Measurements from ENCODE around the gene TDRD3.

Gene TDRD3

DNA sequence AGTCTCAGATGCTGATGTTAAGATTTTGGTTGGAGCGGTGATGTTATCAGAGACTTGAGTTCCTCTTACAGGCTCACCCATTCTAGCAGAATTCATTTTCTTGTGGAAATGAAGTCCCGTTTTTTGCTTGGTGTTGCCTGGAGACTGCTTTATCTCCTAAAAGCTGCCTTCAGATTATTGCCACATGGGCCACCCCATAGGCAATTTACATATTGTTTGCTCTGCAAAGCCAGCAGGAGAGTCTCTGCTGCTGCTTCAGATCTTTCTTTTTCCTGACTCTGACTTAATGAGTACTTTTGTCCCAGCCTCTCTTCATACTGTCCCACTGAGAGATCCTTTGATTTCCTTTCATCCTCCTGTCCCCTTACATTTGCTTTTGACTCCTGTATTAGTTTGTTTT is 114.6 kb downstream of the TDRD3 start:
- no peak overlapping the region for H3K9ac ChIP-seq (ENCODE audit: low read length in 2 of 2)
- H3K27me3 ChIP-seq (ENCODE audit: control insufficient read depth in 1 of 2, insufficient read depth in 2 of 2, low read length in 2 of 2): no peaks in the 10 kb centered on the region
- peaks cover 6 to 9% of the 10 kb centered on the region in 2 donors for H3K36me3 ChIP-seq (ENCODE audit: control insufficient read depth in 2 of 2, insufficient read depth in 2 of 2, low read length in 2 of 2)
- H3K4me3 ChIP-seq (ENCODE audit: low read length in 2 of 2): no peak overlapping the region
- H3K4me1 ChIP-seq (ENCODE audit: control insufficient read depth, insufficient read depth, low read length): no peaks in the 10 kb centered on the region
- H3K9me3 ChIP-seq (ENCODE audit: control insufficient read depth in 2 of 2, low read length in 2 of 2): no peaks in the 10 kb centered on the region
- no peak overlapping the region for H3K27ac ChIP-seq (ENCODE audit: low read length)

GRCh38 chr13:60514891-60515290 is 117.9 kb downstream of the TDRD3 start:
- Histone ChIP-seq H3K36me3 (ENCODE audit: control insufficient read depth in 2 of 2, insufficient read depth in 2 of 2, low read length in 2 of 2) (peaks cover 6 to 7% of the 10 kb centered on the region in 2 donors), H3K9ac (ENCODE audit: low read length in 2 of 2) (no peak overlapping the region), H3K27ac (ENCODE audit: low read length) (no peak overlapping the region), H3K4me1 (ENCODE audit: control insufficient read depth, insufficient read depth, low read length) (no peaks in the 10 kb centered on the region), H3K27me3 (ENCODE audit: control insufficient read depth in 1 of 2, insufficient read depth in 2 of 2, low read length in 2 of 2) (no peaks in the 10 kb centered on the region), H3K4me3 (ENCODE audit: low read length in 2 of 2) (no peak overlapping the region), H3K9me3 (ENCODE audit: control insufficient read depth in 2 of 2, low read length in 2 of 2) (no peaks in the 10 kb centered on the region)

DNA sequence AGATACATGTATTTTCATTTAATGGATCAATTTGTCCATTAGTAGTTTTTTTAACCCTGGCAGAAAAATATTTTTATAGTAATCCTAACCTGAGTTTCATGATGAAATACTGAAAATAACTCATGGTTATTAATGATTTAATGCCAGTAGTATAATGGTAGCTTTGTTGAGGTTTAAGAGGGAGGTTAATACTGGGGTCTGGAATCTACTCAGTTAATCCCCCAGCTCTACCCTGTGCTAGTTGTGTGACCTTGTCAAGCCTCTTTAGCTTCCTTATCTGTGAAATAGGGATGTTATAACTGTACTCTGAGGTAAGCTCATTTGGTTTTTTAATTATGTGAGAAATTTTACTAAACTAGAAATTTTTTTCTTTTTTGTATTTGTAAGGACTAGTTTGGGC is 122.5 kb downstream of the TDRD3 start:
- no peak overlapping the region for H3K27ac ChIP-seq (ENCODE audit: low read length)
- H3K36me3 ChIP-seq (ENCODE audit: control insufficient read depth in 2 of 2, insufficient read depth in 2 of 2, low read length in 2 of 2): peaks cover 0 to 5% of the 10 kb centered on the region in 2 donors
- no peaks in the 10 kb centered on the region for H3K9me3 ChIP-seq (ENCODE audit: control insufficient read depth in 2 of 2, low read length in 2 of 2)
- no peaks in the 10 kb centered on the region for H3K27me3 ChIP-seq (ENCODE audit: control insufficient read depth in 1 of 2, insufficient read depth in 2 of 2, low read length in 2 of 2)
- no peaks in the 10 kb centered on the region for H3K4me1 ChIP-seq (ENCODE audit: control insufficient read depth, insufficient read depth, low read length)
- no peak overlapping the region for H3K9ac ChIP-seq (ENCODE audit: low read length in 2 of 2)
- H3K4me3 ChIP-seq (ENCODE audit: low read length in 2 of 2): no peak overlapping the region

- no peak overlapping the region for H3K9ac ChIP-seq (ENCODE audit: low read length in 2 of 2)
- H3K9me3 ChIP-seq (ENCODE audit: control insufficient read depth in 2 of 2, low read length in 2 of 2): no peaks in the 10 kb centered on the region
- peaks cover 0 to 2% of the 10 kb centered on the region in 2 donors for H3K36me3 ChIP-seq (ENCODE audit: control insufficient read depth in 2 of 2, insufficient read depth in 2 of 2, low read length in 2 of 2)
- H3K27me3 ChIP-seq (ENCODE audit: control insufficient read depth in 1 of 2, insufficient read depth in 2 of 2, low read length in 2 of 2): no peaks in the 10 kb centered on the region
- H3K27ac ChIP-seq (ENCODE audit: low read length): no peak overlapping the region
- no peaks in the 10 kb centered on the region for H3K4me1 ChIP-seq (ENCODE audit: control insufficient read depth, insufficient read depth, low read length)
- H3K4me3 ChIP-seq (ENCODE audit: low read length in 2 of 2): no peak overlapping the region
These were observed 124.0 kb downstream of the TDRD3 start for GRCh38 chr13:60520902-60521569.

DNA sequence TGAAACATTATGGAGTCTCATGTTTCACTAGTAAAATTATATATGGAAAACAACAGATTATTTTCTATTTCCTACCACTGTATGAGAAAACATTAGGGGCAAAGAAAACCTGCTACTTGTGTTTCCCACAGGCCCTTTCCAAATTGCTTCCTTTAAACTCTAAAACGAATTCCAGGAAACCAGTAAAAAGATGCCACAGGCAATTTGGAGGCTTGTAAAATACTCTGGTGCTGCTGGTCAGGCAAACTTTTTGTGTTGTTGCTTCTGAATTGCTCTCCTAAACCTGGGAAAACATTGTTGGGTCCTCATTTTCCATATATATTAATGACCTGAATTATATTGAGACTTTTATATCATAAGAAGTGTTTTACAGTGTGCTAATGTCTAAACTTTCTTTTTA is 141.5 kb downstream of the TDRD3 start:
- no peaks in the 10 kb centered on the region for H3K4me1 ChIP-seq (ENCODE audit: control insufficient read depth, insufficient read depth, low read length)
- H3K27me3 ChIP-seq (ENCODE audit: control insufficient read depth in 1 of 2, insufficient read depth in 2 of 2, low read length in 2 of 2): no peaks in the 10 kb centered on the region
- H3K36me3 ChIP-seq (ENCODE audit: control insufficient read depth in 2 of 2, insufficient read depth in 2 of 2, low read length in 2 of 2): no peaks in the 10 kb centered on the region
- no peak overlapping the region for H3K9ac ChIP-seq (ENCODE audit: low read length in 2 of 2)
- no peak overlapping the region for H3K27ac ChIP-seq (ENCODE audit: low read length)
- no peaks in the 10 kb centered on the region for H3K9me3 ChIP-seq (ENCODE audit: control insufficient read depth in 2 of 2, low read length in 2 of 2)
- no peak overlapping the region for H3K4me3 ChIP-seq (ENCODE audit: low read length in 2 of 2)

DNA sequence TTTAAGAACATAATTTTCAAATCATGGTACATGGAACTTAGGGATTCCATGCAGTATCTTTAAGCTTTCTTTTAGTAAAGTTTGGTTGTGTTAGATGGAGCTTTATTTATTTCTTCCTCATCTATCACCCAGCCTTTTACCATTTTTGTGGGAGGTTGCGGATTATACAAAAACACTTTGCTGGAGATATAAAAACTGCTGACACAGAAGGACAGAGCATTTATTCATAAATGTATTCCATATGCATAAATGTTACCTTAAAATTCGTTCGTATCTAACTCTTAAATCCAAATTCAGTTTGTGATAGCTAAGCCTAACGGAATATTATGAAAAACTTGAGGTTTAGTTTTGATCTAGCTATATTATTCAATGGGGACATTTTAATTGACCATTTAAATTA is 143.3 kb downstream of the TDRD3 start:
- H3K36me3 ChIP-seq (ENCODE audit: control insufficient read depth in 2 of 2, insufficient read depth in 2 of 2, low read length in 2 of 2): no peaks in the 10 kb centered on the region
- H3K9me3 ChIP-seq (ENCODE audit: control insufficient read depth in 2 of 2, low read length in 2 of 2): no peaks in the 10 kb centered on the region
- H3K4me3 ChIP-seq (ENCODE audit: low read length in 2 of 2): no peak overlapping the region
- H3K27ac ChIP-seq (ENCODE audit: low read length): no peak overlapping the region
- H3K4me1 ChIP-seq (ENCODE audit: control insufficient read depth, insufficient read depth, low read length): no peaks in the 10 kb centered on the region
- H3K27me3 ChIP-seq (ENCODE audit: control insufficient read depth in 1 of 2, insufficient read depth in 2 of 2, low read length in 2 of 2): no peaks in the 10 kb centered on the region
- H3K9ac ChIP-seq (ENCODE audit: low read length in 2 of 2): no peak overlapping the region

- Histone ChIP-seq H3K9me3 (ENCODE audit: control insufficient read depth in 2 of 2, low read length in 2 of 2) (no peaks in the 10 kb centered on the region), H3K27ac (ENCODE audit: low read length) (no peak overlapping the region), H3K9ac (ENCODE audit: low read length in 2 of 2) (no peak overlapping the region), H3K27me3 (ENCODE audit: control insufficient read depth in 1 of 2, insufficient read depth in 2 of 2, low read length in 2 of 2) (no peaks in the 10 kb centered on the region), H3K36me3 (ENCODE audit: control insufficient read depth in 2 of 2, insufficient read depth in 2 of 2, low read length in 2 of 2) (no peaks in the 10 kb centered on the region), H3K4me1 (ENCODE audit: control insufficient read depth, insufficient read depth, low read length) (no peaks in the 10 kb centered on the region), H3K4me3 (ENCODE audit: low read length in 2 of 2) (no peak overlapping the region)
These were observed 165.2 kb downstream of the TDRD3 start for GRCh38 chr13:60562096-60562780.

DNA sequence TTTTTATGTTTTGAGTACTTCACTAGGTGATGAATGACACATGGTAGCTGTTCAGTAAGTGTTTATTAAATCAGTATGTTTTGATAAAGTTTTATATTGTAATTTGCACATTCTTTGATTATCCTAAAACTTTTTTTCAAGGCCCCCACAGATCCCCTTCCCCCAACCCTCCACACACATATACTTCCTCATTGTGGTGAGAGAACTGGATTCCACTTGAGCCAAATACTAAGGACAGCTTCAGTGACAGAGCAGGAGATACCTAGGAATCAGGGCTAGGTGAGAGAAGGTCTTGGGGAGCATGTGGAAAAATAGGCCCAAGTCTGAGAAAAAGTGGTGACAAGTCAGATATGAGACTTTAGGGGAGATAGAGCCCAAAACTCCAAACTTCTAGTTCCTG is 174.6 kb downstream of the TDRD3 start:
- no peak overlapping the region for H3K4me3 ChIP-seq (ENCODE audit: low read length in 2 of 2)
- H3K27ac ChIP-seq (ENCODE audit: low read length): no peak overlapping the region
- peaks cover 0 to 9% of the 10 kb centered on the region in 2 donors for H3K36me3 ChIP-seq (ENCODE audit: control insufficient read depth in 2 of 2, insufficient read depth in 2 of 2, low read length in 2 of 2)
- no peaks in the 10 kb centered on the region for H3K27me3 ChIP-seq (ENCODE audit: control insufficient read depth in 1 of 2, insufficient read depth in 2 of 2, low read length in 2 of 2)
- H3K4me1 ChIP-seq (ENCODE audit: control insufficient read depth, insufficient read depth, low read length): no peaks in the 10 kb centered on the region
- no peak overlapping the region for H3K9ac ChIP-seq (ENCODE audit: low read length in 2 of 2)
- H3K9me3 ChIP-seq (ENCODE audit: control insufficient read depth in 2 of 2, low read length in 2 of 2): no peaks in the 10 kb centered on the region

- Histone ChIP-seq H3K9ac (ENCODE audit: low read length in 2 of 2) (no peak overlapping the region), H3K9me3 (ENCODE audit: control insufficient read depth in 2 of 2, low read length in 2 of 2) (no peaks in the 10 kb centered on the region), H3K27me3 (ENCODE audit: control insufficient read depth in 1 of 2, insufficient read depth in 2 of 2, low read length in 2 of 2) (no peaks in the 10 kb centered on the region), H3K36me3 (ENCODE audit: control insufficient read depth in 2 of 2, insufficient read depth in 2 of 2, low read length in 2 of 2) (peaks cover 0 to 9% of the 10 kb centered on the region in 2 donors), H3K4me1 (ENCODE audit: control insufficient read depth, insufficient read depth, low read length) (no peaks in the 10 kb centered on the region), H3K27ac (ENCODE audit: low read length) (no peak overlapping the region), H3K4me3 (ENCODE audit: low read length in 2 of 2) (no peak overlapping the region)
These were observed 175.2 kb downstream of the TDRD3 start for GRCh38 chr13:60572003-60572798.

- no peak overlapping the region for H3K4me3 ChIP-seq (ENCODE audit: low read length in 2 of 2)
- no peaks in the 10 kb centered on the region for H3K9me3 ChIP-seq (ENCODE audit: control insufficient read depth in 2 of 2, low read length in 2 of 2)
- H3K27ac ChIP-seq (ENCODE audit: low read length): no peak overlapping the region
- H3K27me3 ChIP-seq (ENCODE audit: control insufficient read depth in 1 of 2, insufficient read depth in 2 of 2, low read length in 2 of 2): no peaks in the 10 kb centered on the region
- H3K9ac ChIP-seq (ENCODE audit: low read length in 2 of 2): no peak overlapping the region
- H3K36me3 ChIP-seq (ENCODE audit: control insufficient read depth in 2 of 2, insufficient read depth in 2 of 2, low read length in 2 of 2): peaks cover 0 to 9% of the 10 kb centered on the region in 2 donors
- H3K4me1 ChIP-seq (ENCODE audit: control insufficient read depth, insufficient read depth, low read length): no peaks in the 10 kb centered on the region
These were observed 175.8 kb downstream of the TDRD3 start for GRCh38 chr13:60572855-60573254.
